G401 (cell line): Measurements from ENCODE around the gene CEP83. TPM values are rescaled to one million over a fixed set of nuclear protein-coding genes. Genes with fewer than 3 reads are reported as not detected.
A peak's percentile ranks its signal among the peaks of the same experiment; 100 is the strongest.

Experiments used
- DNase-seq: peaks from one replicate; pipeline ENCODE4 v3.0.0-alpha.2; 2015; ENCODE audit warnings: low spot score
- in situ Hi-C: cut with HindIII; loops from 2 replicates; pipeline ENCODE4 v1.10.0; 2016; ENCODE audit warnings: low sequenced_read_pairs, mixed read lengths
- total RNA-seq: library from RNA; depleted of rRNA; stranded (reverse); fragments of >200 nt; shearing (Covaris generic); gene quantifications from 2 replicates; pipeline ENCODE4 v1.2.3, GENCODE V29; 2014; rRNA removed

Gene CEP83
- total RNA-seq, 1 experiment from 2014 or later = 16.1 TPM

DNA sequence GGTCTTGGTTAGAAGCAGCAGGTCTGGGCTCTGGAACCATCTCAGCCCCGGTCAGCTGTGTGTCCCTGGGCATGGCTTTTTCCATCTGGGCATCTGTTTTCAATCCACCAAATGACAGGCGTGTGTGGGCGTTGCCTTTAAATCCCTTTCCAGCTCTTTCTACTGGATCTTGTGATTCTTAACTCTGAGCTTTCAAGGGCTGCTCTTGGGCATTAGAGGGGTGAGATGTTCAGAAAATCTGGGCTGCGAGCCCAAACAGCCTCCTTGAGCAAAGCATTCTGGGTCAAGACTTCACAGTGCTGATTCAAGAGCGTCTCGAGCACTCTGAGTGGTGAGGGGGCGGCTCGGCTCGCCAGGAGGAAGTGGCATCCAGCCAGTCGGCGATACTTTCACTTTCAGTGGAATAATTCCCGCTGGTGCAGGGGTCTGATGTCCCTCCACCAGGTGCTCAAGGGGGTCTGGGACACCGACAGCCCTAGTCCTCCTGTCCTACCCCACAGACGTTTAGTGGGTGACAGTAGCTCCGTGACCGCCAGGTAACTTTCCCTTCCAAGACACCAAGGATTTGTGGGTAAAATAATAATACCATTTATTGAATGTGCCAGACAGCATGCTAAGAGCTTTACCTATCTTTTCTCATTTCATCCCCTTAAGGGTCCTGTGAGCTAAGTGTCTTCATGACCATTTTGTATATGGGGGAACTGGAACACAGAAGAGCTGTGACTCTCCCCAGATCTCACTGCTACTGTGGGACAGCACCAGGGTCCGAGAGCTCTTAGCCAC, 197.2 kb downstream of the CEP83 start:
- in situ Hi-C loops = no loop called here
- DNase-seq = peak; percentile 56

DNA sequence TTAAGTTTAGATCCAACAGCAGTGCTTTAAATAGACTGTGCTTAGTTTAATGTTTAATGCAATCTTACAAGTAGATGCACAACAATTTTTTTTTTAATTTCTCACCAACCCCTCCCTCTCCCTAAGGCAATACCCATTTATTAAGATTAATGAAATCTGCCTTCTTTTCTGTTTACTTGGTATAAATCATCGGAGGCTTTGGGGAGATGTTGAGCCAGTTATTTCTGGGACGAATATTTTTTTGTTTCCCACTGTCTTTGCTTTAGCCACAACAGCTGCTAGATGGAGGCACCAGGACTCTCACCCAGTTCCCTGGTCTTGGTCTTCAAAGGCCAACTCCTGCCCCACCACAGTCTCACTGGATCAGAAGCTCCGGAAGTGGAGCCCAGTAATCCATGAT, 197.9 kb downstream of the CEP83 start:
- DNase-seq = no peak
- in situ Hi-C loops = no loop called here

DNA sequence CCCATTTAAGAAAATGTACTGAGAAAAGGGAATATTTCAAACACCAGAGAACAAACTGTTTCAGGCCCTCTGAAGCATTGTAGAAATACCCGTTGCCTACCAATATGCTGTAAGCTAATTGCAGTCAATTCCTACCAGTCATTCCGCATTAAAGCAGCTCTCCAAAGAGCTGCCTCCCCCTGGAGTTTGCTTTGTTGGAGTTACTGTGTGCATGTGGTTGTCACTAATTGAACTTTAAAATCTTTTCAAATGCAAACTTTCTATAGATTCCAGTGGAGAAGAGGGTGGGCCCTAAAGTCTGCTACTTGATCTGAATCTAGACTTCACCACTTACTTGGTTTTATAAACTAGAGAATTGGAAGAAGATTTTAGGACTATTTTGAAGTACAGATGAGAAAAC, 198.5 kb downstream of the CEP83 start:
- in situ Hi-C loops = no loop called here
- DNase-seq = no peak

DNA sequence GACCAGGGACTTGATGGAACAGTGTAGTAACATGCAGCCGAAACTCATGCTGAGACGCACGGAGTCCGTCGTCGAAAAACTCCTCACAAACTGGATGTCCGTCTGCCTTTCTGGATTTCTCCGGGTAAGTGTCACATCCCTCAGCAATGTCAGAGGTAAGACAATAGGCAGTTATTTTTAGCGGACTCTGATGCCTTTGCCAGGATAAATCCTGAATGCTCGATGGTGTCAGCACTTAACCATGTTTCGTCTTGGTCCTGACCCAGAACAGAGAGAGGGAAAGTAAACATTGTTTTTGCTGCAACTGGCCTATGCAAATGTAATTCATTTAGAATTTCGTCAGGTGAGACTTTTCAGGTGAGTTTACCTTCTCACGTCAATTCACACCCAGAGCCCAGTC, 198.9 kb downstream of the CEP83 start:
- in situ Hi-C loops = no loop called here
- DNase-seq = no peak

DNA sequence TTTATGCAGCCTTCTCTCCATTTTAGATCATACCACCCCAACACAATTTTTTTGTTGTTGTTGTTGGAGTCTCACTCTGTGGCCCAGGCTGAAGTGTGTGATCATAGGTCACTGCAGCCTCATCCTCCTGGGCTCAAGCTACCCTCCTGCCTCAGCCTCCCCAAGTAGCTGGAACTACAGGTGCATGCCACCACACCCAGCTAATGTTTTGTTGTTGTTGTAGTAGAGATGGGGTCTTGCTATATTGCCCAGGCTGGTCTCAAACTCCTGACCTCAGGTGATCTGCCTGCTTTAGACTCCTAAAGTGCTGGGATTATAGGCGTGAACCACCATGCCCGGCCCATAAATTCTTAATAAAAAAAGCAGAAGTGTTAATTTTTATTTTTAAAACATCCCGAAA, 199.7 kb downstream of the CEP83 start:
- in situ Hi-C loops = no loop called here

DNA sequence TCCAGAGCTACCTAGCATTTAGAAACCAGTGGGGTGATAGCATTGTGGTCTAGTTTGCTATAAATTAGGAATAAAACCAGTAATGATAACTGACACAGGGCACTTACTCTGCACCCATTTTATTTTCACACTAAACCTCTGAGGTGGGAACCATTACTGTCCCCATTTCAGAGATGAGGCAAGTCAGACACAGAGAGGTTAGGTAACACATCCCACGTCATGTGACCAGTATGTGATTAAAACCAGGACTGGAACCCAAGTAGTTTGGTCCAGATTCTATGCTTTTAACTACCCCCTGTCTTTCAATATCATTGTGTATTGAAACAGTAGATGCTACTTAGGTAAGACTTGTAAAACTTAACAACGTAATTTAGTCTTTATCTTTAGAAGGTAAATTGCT, 201.1 kb downstream of the CEP83 start:
- no peak for DNase-seq
- in situ Hi-C loops = no loop called here

More for the DNA sequence above, 199.7 kb downstream of the CEP83 start:
- DNase-seq = no peak

Other genes with a start within 250 kb of the CEP83 start
- gene TMCC3, start 190.7 kb upstream of the CEP83 start, total RNA-seq = 4.4 and 6.5 TPM in 2 replicates